ENCODE data around the gene ARPC2. TPM values are rescaled to one million over a fixed set of nuclear protein-coding genes. Genes with fewer than 3 reads are reported as not detected.

Gene ARPC2
- total RNA-seq, 4 donors from 2014 or later, result 65.5 to 343 (median 275) TPM

GRCh38 chr2:218172845-218173244 lies 44.1 kb upstream of the ARPC2 start:
- H3K27ac ChIP-seq, result no peak overlapping the region
- no peaks in the 10 kb centered on the region for H3K4me1 ChIP-seq
- no peaks in the 10 kb centered on the region for H3K9me3 ChIP-seq
- no peak overlapping the region for H3K4me3 ChIP-seq
- H3K36me3 ChIP-seq, result no peaks in the 10 kb centered on the region
- 84 to 88% methylated on average over 2 of the region's 2 CpGs for WGBS, 2 donors (ENCODE audit: low coverage in 1 of 2)
- no peak for TF ChIP-seq EP300 (IDR thresholded peaks at IDR 0.05; ENCODE audit: low read depth)
- TF ChIP-seq POLR2AphosphoS5 (IDR thresholded peaks at IDR 0.05), result no peak
- TF ChIP-seq POLR2A (IDR thresholded peaks at IDR 0.05), result no peak
- no peak for TF ChIP-seq CTCF (IDR thresholded peaks at IDR 0.05)
- DNase-seq, result no peak
- no peaks in the 10 kb centered on the region for H3K27me3 ChIP-seq
- in situ Hi-C loops (cut with MboI; ENCODE audit: low pct_ligation_motif_present in 1 of 4, low pct_unique_long_range_greater_than_20kb in 1 of 4, low sequenced_read_pairs in 3 of 4) (no loop called here), intact Hi-C loops (cut with DNase I; ENCODE audit: low total_unique reads) (no loop called here)

- intact Hi-C loops (cut with DNase I; ENCODE audit: low total_unique reads), result loop anchor here (10.0 kb wide), 1 partner anchor 195 kb away; no protein-coding TSS in a partner anchor
- DNase-seq, result no peak
- H3K4me3 ChIP-seq, result no peak overlapping the region
- H3K27ac ChIP-seq, result no peak overlapping the region
- H3K27me3 ChIP-seq, result no peaks in the 10 kb centered on the region
- in situ Hi-C loops (cut with MboI; ENCODE audit: low pct_ligation_motif_present in 1 of 4, low pct_unique_long_range_greater_than_20kb in 1 of 4, low sequenced_read_pairs in 3 of 4), result loop anchor here in 2 of 4 donors (25.0 kb wide), 1 partner anchor 208 kb away; the partner anchor contains the start of genes CTDSP1 (in 2 of the 2) and SLC11A1 (in 2 of the 2)
- H3K4me1 ChIP-seq, result peaks cover 0 to 5% (median 1%) of the 10 kb centered on the region in 4 donors
- H3K9me3 ChIP-seq, result no peaks in the 10 kb centered on the region
- TF ChIP-seq EP300 (IDR thresholded peaks at IDR 0.05; ENCODE audit: low read depth) (no peak), POLR2AphosphoS5 (IDR thresholded peaks at IDR 0.05) (no peak), POLR2A (IDR thresholded peaks at IDR 0.05) (no peak), CTCF (IDR thresholded peaks at IDR 0.05) (no peak)
- H3K36me3 ChIP-seq, result no peaks in the 10 kb centered on the region
- WGBS, 2 donors (ENCODE audit: low coverage in 1 of 2), result 95 to 96% methylated on average over 4 of the region's 4 CpGs
These were observed 37.2 kb upstream of the ARPC2 start for GRCh38 chr2:218179782-218180181.

GRCh38 chr2:218180467-218181114 lies 36.4 kb upstream of the ARPC2 start:
- in situ Hi-C loops (cut with MboI; ENCODE audit: low pct_ligation_motif_present in 1 of 4, low pct_unique_long_range_greater_than_20kb in 1 of 4, low sequenced_read_pairs in 3 of 4) (loop anchor here in 2 of 4 donors (25.0 kb wide), 1 partner anchor 207 kb away; the partner anchor contains the start of genes CTDSP1 (in 2 of the 2) and SLC11A1 (in 2 of the 2)), intact Hi-C loops (cut with DNase I; ENCODE audit: low total_unique reads) (loop anchor here (10.0 kb wide), 1 partner anchor 194 kb away; no protein-coding TSS in a partner anchor)
- TF ChIP-seq CTCF (IDR thresholded peaks at IDR 0.05) (no peak), POLR2AphosphoS5 (IDR thresholded peaks at IDR 0.05) (no peak), EP300 (IDR thresholded peaks at IDR 0.05; ENCODE audit: low read depth) (no peak), POLR2A (IDR thresholded peaks at IDR 0.05) (no peak)
- 20 to 52% methylated on average over 3 to 9 of the region's 9 CpGs for WGBS, 2 donors (ENCODE audit: low coverage in 1 of 2)
- H3K36me3 ChIP-seq, result no peaks in the 10 kb centered on the region
- H3K4me1 ChIP-seq, result peaks cover 0 to 5% (median 1%) of the 10 kb centered on the region in 4 donors
- no peaks in the 10 kb centered on the region for H3K27me3 ChIP-seq
- H3K4me3 ChIP-seq, result no peak overlapping the region
- peak; percentile 41 for DNase-seq
- H3K9me3 ChIP-seq, result no peaks in the 10 kb centered on the region
- no peak overlapping the region for H3K27ac ChIP-seq

GRCh38 chr2:218184331-218184730 lies 32.7 kb upstream of the ARPC2 start:
- intact Hi-C loops (cut with DNase I; ENCODE audit: low total_unique reads), result loop anchor here (10.0 kb wide), 1 partner anchor 190 kb away; no protein-coding TSS in a partner anchor
- 75 to 100% methylated on average over 1 of the region's 1 CpG for WGBS, 2 donors (ENCODE audit: low coverage in 1 of 2)
- in situ Hi-C loops (cut with MboI; ENCODE audit: low pct_ligation_motif_present in 1 of 4, low pct_unique_long_range_greater_than_20kb in 1 of 4, low sequenced_read_pairs in 3 of 4), result loop anchor here in 2 of 4 donors (25.0 kb wide), 1 partner anchor 203 kb away; the partner anchor contains the start of genes CTDSP1 (in 2 of the 2) and SLC11A1 (in 2 of the 2)
- DNase-seq, result no peak
- TF ChIP-seq CTCF (IDR thresholded peaks at IDR 0.05) (no peak), POLR2A (IDR thresholded peaks at IDR 0.05) (no peak), EP300 (IDR thresholded peaks at IDR 0.05; ENCODE audit: low read depth) (no peak), POLR2AphosphoS5 (IDR thresholded peaks at IDR 0.05) (no peak)
- Histone ChIP-seq H3K36me3 (no peaks in the 10 kb centered on the region), H3K27ac (no peak overlapping the region), H3K27me3 (no peaks in the 10 kb centered on the region), H3K9me3 (no peaks in the 10 kb centered on the region), H3K4me1 (peaks cover 6 to 20% (median 13%) of the 10 kb centered on the region in 4 donors), H3K4me3 (no peak overlapping the region)

All from transverse colon (tissue), 4 donors.